Measurements from ENCODE around the gene ETHE1.

Gene ETHE1

GRCh38 chr19:43489310-43489709, 37.7 kb downstream of the ETHE1 start:
- DNase-seq (ENCODE audit: low spot score) = no peak

- DNase-seq (ENCODE audit: low spot score) = no peak
These were observed 38.8 kb downstream of the ETHE1 start for GRCh38 chr19:43488179-43488578.

- no peak for DNase-seq (ENCODE audit: low spot score)
These were observed 40.6 kb downstream of the ETHE1 start for GRCh38 chr19:43486412-43486811.

GRCh38 chr19:43485951-43486350, 41.0 kb downstream of the ETHE1 start:
- no peak for DNase-seq (ENCODE audit: low spot score)

GRCh38 chr19:43483281-43483680, 43.7 kb downstream of the ETHE1 start:
- DNase-seq (ENCODE audit: low spot score) = no peak

GRCh38 chr19:43482193-43482592, 44.8 kb downstream of the ETHE1 start:
- no peak for DNase-seq (ENCODE audit: low spot score)

GRCh38 chr19:43481701-43482100, 45.3 kb downstream of the ETHE1 start:
- no peak for DNase-seq (ENCODE audit: low spot score)

GRCh38 chr19:43480574-43480973, 46.4 kb downstream of the ETHE1 start:
- DNase-seq (ENCODE audit: low spot score) = no peak

GRCh38 chr19:43479961-43480561, 46.9 kb downstream of the ETHE1 start:
- DNase-seq (ENCODE audit: low spot score) = no peak

- no peak for DNase-seq (ENCODE audit: low spot score)
These were observed 47.8 kb downstream of the ETHE1 start for GRCh38 chr19:43479226-43479625.

- no peak for DNase-seq (ENCODE audit: low spot score)
These were observed 48.7 kb downstream of the ETHE1 start for GRCh38 chr19:43478323-43478722.

GRCh38 chr19:43476606-43477005, 50.4 kb downstream of the ETHE1 start:
- no peak for DNase-seq (ENCODE audit: low spot score)

- DNase-seq (ENCODE audit: low spot score) = peak; percentile 92
These were observed 51.9 kb downstream of the ETHE1 start for GRCh38 chr19:43474986-43475705.

- no peak for DNase-seq (ENCODE audit: low spot score)
These were observed 52.5 kb downstream of the ETHE1 start for GRCh38 chr19:43474487-43474886.

GRCh38 chr19:43471091-43471490, 55.9 kb downstream of the ETHE1 start:
- DNase-seq (ENCODE audit: low spot score) = no peak

GRCh38 chr19:43470288-43470687, 56.7 kb downstream of the ETHE1 start:
- DNase-seq (ENCODE audit: low spot score) = peak; percentile 27

GRCh38 chr19:43469160-43469480, 57.9 kb downstream of the ETHE1 start:
- peak; percentile 45 for DNase-seq (ENCODE audit: low spot score)

- no peak for DNase-seq (ENCODE audit: low spot score)
These were observed 58.4 kb downstream of the ETHE1 start for GRCh38 chr19:43468354-43469159.

GRCh38 chr19:43467730-43468129, 59.3 kb downstream of the ETHE1 start:
- DNase-seq (ENCODE audit: low spot score) = no peak

GRCh38 chr19:43467276-43467675, 59.7 kb downstream of the ETHE1 start:
- no peak for DNase-seq (ENCODE audit: low spot score)

GRCh38 chr19:43466793-43467192, 60.2 kb downstream of the ETHE1 start:
- no peak for DNase-seq (ENCODE audit: low spot score)

GRCh38 chr19:43465468-43466120, 61.4 kb downstream of the ETHE1 start, which contains the start of gene LYPD3:
TSS of gene LYPD3 (minus strand) at chr19:43465608. CDS start at chr19:43465571, 37 bp downstream.
- DNase-seq (ENCODE audit: low spot score) = no peak
